Fibroblast of lung (primary cell): Measurements from ENCODE around the gene UBXN6.

Experiments used
- EZH2 ChIP-seq: IDR thresholded peaks from 2 replicates; pipeline ENCODE4 v1.5.1; 2012; ENCODE audit warnings: low read length, control low read depth, mild to moderate bottlenecking; ENCODE audit errors: missing control alignments
- TF ChIP-seq, protein P1 (sequence below), 2 donors: IDR thresholded peaks in 1 of 2; conservative IDR thresholded peaks in 1 of 2; 1 replicate in 1 of 2; 2 replicates in 1 of 2; pipeline ENCODE4 v1.5.1; 2011 to 2012; ENCODE audit warnings: low read length in 2 of 2, control low read depth in 1 of 2, inconsistent platforms in 1 of 2, low read depth in 1 of 2, mild to moderate bottlenecking in 1 of 2

DNA sequence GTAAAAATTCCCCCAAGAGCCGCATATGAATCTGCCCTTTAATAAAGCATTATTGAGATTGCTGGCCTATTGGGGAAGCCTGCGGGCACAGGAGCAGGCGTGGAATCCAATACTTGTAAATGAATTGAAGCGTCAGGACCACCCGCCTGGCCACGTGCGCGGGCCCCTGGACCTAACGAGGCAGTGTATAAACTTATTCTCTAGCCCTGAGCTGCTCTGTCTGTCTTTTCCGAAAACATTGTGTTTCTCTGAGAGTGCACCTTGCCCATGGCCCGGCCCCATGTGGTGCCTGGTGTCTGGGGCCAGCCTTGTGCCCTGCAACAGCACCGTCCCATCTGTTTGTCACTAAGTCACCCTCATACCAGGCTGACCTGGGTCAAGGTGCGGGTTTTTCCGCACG is 14.4 kb downstream of the UBXN6 start:
- TF ChIP-seq, protein P1, sequence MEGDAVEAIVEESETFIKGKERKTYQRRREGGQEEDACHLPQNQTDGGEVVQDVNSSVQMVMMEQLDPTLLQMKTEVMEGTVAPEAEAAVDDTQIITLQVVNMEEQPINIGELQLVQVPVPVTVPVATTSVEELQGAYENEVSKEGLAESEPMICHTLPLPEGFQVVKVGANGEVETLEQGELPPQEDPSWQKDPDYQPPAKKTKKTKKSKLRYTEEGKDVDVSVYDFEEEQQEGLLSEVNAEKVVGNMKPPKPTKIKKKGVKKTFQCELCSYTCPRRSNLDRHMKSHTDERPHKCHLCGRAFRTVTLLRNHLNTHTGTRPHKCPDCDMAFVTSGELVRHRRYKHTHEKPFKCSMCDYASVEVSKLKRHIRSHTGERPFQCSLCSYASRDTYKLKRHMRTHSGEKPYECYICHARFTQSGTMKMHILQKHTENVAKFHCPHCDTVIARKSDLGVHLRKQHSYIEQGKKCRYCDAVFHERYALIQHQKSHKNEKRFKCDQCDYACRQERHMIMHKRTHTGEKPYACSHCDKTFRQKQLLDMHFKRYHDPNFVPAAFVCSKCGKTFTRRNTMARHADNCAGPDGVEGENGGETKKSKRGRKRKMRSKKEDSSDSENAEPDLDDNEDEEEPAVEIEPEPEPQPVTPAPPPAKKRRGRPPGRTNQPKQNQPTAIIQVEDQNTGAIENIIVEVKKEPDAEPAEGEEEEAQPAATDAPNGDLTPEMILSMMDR (conservative IDR thresholded peaks at IDR 0.05 in 1 of 2, IDR thresholded peaks at IDR 0.05 in 1 of 2; ENCODE audit: low read depth in 1 of 2, low read length in 2 of 2): no peak
- TF ChIP-seq EZH2: no peak
